NCI-H1417 (cell line): Measurements from ENCODE around the gene NUDT4B.
"Not testable (repeated sequence)": the region's sequence is repeated elsewhere in the genome, so short reads cannot be mapped to it uniquely, and the experiment has no call there.

Experiments
- DNase-seq, 3 experiments: peaks; one replicate each; lab custom pipeline; 2025; lab: John Stamatoyannopoulos, UW

The NUDT4B gene

GRCh38 chr1:148738667-148739066 lies 9.9 kb upstream of the NUDT4B start:
- not testable (repeated sequence) for DNase-seq

- not testable (repeated sequence) for DNase-seq
These were observed 5.4 kb upstream of the NUDT4B start for GRCh38 chr1:148743200-148743599.

GRCh38 chr1:148743726-148744720 lies 4.6 kb upstream of the NUDT4B start:
- DNase-seq, result not testable (repeated sequence)

GRCh38 chr1:148749335-148749681 lies 734 bp downstream of the NUDT4B start:
- not testable (repeated sequence) for DNase-seq

- DNase-seq, result not testable (repeated sequence)
These were observed 7.7 kb downstream of the NUDT4B start for GRCh38 chr1:148756231-148756630.

GRCh38 chr1:148757446-148757845 lies 8.9 kb downstream of the NUDT4B start:
- not testable (repeated sequence) for DNase-seq

- not testable (repeated sequence) for DNase-seq
These were observed 9.8 kb downstream of the NUDT4B start for GRCh38 chr1:148758412-148758811.

GRCh38 chr1:148758925-148759324 lies 10.4 kb downstream of the NUDT4B start:
- not testable (repeated sequence) for DNase-seq

GRCh38 chr1:148759749-148760148 lies 11.2 kb downstream of the NUDT4B start:
- not testable (repeated sequence) for DNase-seq

GRCh38 chr1:148760206-148760605 lies 11.6 kb downstream of the NUDT4B start:
- DNase-seq, result not testable (repeated sequence)

GRCh38 chr1:148761360-148761759 lies 12.8 kb downstream of the NUDT4B start:
- not testable (repeated sequence) for DNase-seq

GRCh38 chr1:148765238-148766019 lies 16.9 kb downstream of the NUDT4B start:
- not testable (repeated sequence) for DNase-seq

- DNase-seq, result not testable (repeated sequence)
These were observed 20.0 kb downstream of the NUDT4B start for GRCh38 chr1:148768541-148768940.

- not testable (repeated sequence) for DNase-seq
These were observed 20.9 kb downstream of the NUDT4B start for GRCh38 chr1:148769495-148769894.

- not testable (repeated sequence) for DNase-seq
These were observed 25.1 kb downstream of the NUDT4B start for GRCh38 chr1:148773690-148774089.

GRCh38 chr1:148774102-148774501 lies 25.5 kb downstream of the NUDT4B start:
- DNase-seq, result not testable (repeated sequence)

GRCh38 chr1:148775263-148775662 lies 26.7 kb downstream of the NUDT4B start:
- DNase-seq, result not testable (repeated sequence)

GRCh38 chr1:148777649-148778048 lies 29.1 kb downstream of the NUDT4B start:
- DNase-seq, result not testable (repeated sequence)

- not testable (repeated sequence) for DNase-seq
These were observed 31.8 kb downstream of the NUDT4B start for GRCh38 chr1:148780404-148780803.

GRCh38 chr1:148791543-148792099 lies 43.0 kb downstream of the NUDT4B start:
- not testable (repeated sequence) for DNase-seq

GRCh38 chr1:148793762-148794332 lies 45.3 kb downstream of the NUDT4B start:
- DNase-seq, result not testable (repeated sequence)
